NCI-H2029 (cell line): ENCODE measurements around the gene PAX9.

Experiments
- DNase-seq: peaks from one replicate; lab custom pipeline; 2025; lab: John Stamatoyannopoulos, UW

The PAX9 gene

DNA sequence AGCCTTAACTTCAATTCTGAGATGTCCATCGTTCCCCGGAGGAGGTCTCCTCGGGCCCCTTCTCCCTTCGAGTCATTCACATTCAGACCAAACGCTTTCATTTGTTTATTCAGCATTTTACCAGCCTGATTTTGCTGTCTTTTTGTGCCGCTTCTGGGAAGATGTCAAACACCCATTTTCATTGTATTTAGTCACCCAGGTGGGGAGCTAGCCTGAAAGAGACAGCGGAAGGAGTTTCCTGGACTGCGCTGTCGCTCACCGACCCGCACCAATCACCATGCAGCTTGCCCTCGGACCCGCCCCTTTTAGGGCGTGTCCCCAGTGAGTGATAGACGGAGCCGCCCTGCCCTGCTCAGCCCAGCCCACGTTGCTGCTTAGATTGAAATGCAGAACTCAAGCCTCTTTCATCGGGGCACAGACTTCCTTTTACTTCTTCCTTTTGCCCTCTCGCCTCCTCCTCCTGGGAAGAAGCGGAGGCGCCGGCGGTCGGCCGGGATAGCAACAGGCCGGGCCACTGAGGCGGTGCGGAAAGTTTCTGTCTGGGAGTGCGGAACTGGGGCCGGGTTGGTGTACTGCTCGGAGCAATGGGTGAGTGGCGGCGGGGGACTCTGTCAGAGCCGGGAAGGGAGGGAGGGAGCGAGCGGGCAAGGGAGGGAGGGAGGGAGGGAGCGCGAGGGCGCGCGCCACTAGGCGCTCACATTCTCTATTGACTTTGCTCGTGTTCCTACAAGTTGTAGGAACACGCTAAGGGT, at the start of gene PAX9:
Gene PAX9, plus strand, starts transcription at position 355 of the 752 bp plus-strand sequence. Its CDS starts 230 bp downstream, at position 585.
- DNase-seq = peak; percentile 97

DNA sequence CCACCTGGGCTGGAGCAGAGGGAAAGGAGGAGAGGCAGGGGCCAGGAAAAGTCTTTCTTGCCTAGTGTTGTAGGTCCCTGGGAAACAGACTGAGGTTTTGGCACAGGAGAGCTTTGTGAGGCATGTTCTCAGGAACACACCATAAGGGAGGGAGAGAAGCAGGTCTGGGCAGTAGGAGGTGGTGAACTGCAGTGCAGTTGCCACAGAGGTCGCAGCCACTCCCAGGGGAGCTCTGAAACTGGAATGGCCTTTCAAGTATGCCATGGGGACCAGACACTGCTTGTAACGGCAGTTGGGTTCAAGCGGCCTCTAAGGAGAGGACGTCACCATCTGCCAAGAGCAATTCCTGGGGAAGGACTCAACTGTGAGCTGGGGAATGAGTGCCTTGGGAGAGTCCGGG, 43.8 kb upstream of the PAX9 start:
- no peak for DNase-seq

DNA sequence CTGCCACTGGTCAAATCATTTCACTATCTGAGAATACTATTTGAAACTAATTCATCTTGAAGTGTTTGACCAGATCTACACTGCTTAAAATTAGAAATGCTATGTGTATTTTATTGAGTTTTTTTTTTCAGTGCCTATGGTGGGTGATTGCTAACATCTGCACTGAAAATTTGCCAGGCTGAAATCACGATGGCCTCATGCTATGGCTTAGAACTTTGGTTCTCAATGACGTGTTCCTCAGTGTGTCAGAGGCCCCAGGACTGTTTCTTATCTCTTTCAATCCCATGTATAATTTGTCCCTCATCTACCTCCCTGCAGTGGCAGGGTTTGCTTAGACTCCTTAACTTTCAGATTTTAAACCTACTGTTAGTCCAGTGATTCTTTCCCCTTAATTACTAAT, 43.0 kb upstream of the PAX9 start:
- no peak for DNase-seq

DNA sequence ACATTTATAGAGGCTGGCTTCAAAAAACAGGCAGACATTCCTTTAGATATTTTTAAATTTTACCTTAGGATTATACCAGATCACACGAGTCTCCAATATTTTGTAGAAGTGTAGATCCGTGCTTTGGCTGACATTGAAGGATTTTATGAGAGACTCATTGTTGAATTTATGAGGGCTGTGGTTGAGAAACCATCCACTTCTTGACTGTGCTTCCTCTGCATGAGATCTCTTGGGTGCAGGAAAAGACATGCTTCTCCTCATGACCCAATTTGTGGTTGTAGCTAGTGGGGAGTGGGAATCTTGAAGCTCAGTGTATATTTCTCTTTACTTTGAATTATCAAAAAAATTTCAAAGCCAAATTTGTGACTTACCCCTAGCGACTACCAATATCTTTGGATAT, 42.5 kb upstream of the PAX9 start:
- no peak for DNase-seq

DNA sequence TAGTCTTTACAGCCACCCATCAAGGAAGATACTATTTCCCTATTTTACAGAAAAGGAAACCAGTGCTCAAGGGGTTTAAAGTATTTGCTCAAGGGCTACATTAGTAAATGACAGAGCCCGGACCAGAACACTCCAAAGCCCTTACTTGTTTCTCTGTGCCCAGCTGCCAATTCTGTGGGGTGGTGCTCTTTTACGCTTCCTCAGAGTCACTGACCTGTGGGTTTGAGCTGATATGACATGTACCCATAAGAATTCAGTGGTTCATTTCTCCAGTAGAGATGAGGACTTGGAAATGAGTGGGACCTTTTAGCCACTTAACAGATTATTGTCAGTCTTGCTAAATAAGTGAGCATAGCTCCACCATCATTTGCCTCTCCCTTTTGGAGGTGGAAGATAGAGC, 41.8 kb upstream of the PAX9 start:
- DNase-seq = peak; percentile 13

DNA sequence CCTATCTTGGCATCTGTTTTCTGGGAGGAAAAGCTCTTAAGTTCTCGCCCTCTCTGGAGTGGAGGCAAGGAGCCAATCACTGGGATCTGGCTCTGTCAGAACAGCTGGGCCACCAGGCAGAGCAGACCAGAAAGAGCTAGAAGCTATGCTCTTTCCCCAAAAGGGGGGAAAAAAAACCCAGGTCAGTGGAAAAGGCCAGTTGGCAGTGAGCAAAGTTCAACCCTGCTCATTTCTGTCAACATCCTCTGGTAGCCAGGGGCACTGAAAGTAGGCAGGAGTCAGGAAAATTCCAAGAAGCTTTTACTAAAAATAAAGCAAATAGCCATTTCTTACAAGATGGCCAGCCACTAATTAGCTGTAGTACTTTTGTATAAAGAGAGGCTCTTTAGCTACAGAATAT, 36.6 kb upstream of the PAX9 start:
- no peak for DNase-seq

DNA sequence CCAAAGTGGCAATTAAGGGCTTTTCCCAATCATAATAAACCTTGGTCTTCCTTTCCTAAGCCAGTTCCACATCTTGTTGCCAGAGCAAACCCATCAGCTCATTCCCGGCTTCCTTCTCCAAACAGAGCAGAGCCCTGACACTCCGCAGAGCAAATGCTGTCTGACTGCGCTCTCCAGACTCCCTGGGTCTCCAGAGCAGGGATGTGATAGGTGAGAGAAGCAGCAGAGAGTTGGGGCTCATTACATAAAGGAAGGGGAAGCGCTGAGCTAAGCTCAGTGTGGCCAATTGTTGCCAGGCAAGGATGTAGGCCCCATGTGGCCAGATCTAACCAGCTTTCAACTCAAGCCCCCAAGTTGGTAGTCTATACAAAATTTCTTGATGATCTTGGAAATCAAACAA, 36.2 kb upstream of the PAX9 start:
- no peak for DNase-seq

DNA sequence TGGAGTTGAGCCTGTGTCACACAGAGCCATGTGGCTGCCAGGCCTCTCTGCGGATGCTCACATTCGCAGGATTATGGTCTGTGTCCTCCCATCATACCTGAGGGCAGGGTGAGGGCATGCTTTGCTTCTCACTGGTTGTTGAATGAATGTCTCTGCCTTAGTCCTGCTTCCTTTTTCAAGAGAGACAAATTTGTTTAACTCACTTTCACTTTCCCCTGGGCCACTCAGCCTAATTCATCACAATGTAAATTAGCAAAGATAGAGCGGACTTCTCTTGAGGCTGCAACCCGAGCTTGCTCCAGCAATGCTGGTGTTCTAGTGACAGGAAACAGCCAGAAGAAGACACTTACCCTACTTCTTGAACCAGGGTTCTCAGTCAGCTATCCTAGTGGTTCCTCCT, 35.5 kb upstream of the PAX9 start:
- DNase-seq = no peak

DNA sequence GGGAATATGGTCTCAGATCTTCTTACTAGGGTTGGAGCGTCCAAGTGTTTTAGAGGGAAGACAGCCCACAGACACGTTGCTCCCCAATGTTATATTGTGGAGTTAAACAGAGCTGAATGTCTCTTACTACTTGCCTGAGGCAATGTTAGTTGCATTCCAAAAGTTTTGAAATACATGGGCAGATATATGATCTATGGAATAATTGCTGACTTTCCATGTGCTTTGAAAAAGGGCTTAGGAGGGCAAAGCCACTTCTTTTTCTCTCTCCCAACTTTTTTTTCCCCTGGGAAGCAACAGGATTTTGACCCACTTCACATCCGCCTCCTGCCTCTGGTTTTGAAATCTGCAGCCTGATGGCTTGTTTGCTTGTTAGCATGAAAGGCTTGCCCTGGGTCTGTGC, 33.7 kb upstream of the PAX9 start:
- no peak for DNase-seq

DNA sequence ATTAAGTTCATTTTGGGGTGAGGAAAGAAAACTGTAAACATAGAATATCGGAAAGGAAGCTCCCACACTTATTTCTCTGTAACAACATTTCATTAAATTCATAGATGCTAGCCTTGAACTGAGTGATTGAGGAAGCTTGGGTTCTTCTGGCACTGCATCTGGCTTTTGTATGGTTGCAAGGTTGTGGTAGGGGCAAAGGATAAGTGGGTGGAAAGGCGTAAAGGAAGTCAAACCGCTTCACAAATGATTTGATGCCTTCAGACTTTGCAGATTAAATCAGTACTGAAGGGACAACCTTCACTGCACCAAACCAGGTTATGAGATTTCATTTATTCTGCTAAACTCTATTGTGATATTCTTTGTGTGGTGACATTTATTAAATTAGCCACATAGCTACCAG, 28.1 kb upstream of the PAX9 start:
- no peak for DNase-seq

DNA sequence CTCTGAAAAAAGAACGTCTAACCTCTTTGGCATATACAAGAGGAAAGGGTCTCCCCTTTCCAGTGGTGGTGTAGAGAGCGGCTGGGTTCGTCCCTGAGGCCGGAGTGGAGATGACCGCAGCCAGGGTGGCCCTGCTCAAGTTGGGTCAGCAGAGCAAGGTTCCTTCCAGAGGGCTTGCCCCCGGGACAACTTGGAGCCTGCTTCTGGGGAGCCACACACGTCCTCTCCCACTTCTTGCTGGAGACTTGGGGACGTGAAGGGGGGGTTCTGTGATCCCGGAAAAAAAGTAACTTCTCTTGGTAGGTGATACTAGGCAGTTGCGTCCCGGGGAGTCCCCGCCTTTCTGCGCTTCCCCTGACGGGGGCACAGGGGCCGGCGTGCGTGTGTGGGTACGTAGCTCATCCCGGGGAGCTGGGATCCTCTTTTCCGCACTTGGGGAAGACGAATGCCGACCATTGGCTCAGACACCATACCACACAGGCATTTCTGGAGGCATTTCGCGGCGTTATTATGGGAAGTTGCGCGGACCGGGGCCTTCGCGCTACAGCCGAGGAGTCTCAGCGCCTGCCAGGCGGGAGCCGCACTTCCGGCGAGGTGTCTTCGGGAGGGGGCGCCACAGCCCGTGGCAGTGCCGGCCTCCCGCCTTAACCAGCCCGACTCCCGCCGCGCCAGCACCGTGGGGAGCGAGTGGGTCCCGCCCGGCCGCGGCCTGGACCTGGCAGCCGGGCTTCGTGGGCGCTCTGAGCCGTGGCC, 14.8 kb upstream of the PAX9 start:
- peak; percentile 25 for DNase-seq

DNA sequence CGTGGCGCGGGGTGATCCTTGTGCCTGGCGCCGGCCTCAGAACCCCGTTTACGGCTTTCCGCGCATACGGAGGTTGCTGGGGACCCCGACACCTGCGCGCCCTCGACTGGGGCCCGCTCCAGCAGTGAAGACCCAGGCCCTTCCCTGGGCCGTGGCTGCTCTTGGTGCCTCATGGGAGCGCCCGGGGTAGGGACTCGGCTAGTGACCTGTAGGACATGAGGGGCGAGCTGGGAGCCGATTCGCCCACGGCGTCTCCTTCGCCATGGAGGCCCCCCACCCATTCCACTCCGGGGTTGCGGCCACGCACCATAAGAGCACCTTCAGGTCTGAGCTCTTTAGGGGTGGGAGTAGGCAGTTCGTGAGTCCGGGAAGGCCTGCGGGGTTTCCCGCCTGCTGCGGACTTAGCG, 14.2 kb upstream of the PAX9 start:
- DNase-seq = no peak

DNA sequence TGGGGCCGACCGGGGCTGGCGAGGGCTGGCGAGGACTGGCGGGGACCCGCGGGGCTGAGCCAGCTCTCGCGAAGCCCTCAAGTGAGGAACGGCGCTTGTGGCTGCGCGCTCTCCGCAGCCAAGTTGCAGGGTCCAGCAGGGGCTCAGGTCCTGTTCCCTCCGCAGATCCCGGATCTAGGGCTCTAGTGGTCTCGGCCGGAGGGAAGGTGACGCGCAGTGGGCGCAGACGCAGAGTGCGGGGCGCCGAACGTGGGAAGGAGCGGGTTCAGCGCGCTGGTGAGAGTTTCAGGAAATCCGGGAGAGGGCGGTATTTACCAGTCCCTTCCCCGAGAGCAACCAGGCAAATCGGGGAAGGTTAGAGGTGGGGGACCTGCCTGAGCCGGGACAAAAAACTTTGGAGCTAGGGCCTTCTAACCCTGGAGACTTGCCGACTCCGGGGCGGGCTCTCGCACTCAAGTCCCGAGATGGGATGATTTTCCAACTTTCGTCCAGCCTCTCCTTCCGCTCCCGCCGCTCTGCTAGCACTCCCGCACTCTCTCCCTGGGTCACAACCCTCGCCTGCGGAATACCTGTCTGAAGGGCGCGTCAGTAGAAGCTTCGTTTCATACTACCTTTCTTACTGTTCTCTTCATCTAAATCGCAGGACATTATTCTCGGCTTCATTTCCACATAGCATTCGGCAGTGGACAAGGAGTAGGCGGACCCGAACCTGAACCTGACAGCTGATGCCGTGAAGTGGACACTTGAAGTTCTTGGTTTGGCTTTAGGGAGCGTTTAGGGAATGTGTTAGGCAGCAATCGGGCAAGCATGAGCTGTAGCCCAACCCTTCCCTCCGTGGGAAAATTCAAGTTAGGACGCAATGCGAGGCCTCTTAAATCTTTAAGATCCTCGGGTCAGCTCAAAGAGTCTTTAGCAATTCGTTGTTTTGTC, 13.6 kb upstream of the PAX9 start:
- peak; percentile 51 for DNase-seq

DNA sequence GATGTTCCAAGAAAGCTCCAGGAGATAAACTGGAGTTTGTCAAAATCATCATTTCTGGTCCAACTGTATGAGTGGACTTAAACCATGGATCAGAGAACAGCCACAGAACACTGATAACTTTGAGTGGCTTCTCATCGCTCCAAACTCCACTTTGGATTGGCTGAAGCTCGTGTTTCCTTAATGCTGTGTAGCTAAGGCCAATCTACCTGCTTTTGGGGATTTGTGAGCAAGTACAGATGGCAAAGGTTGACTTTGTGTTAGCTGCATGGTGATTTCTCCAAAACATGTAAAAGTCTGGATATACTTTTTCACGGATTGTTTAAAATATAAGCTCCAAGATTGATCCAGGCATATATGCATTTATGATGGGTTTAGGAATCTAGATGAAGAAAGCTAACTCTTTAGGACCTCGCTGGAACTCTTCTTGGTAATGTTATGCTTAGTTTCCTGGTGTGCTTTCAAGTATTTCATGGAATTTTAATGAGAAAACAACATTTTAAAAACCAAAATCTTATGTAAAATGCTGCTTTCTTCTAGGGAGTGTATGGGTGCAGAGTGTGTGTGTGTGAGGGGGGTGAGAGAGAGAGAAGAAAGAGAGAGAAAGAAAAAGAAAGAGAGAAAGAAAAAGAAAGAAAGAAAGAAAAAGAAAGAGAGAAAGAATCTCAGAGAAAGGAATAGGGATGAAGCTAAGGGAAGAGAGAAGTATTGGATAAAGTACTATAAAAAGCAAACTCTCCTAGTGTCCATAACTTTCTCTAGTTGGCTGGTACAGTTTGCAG, 11.6 kb upstream of the PAX9 start:
- DNase-seq = no peak

DNA sequence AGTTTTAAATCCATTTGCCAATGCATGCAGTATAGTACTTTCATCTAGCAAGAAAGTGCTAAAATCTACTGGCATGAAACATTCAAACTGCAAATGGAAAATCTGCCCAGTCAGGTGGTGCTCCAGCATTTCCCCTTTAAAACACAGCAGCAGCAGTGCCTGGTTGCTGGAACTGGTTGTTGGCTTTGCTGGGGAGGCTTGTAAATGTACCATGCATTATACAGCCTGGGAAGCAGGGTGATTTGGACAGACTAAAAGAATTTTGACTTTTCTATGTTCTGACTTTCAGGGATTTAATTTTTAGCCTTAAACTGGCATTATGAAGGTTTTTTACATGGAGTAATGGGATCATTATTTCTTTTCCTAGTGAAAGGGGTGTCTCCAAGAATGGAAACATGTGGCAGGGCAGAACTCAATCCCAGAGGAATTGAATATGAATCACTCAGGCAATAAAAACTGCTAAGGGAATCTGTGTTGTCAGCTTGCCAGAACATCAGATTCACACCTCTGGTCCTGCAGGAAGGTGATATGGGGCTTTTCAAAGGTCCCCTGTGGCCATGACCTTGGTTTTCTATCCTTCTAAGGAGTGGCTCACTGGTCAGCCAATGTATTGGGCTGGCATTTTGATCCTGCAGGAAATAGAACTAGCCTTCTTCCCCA, 9.0 kb upstream of the PAX9 start:
- DNase-seq = no peak

DNA sequence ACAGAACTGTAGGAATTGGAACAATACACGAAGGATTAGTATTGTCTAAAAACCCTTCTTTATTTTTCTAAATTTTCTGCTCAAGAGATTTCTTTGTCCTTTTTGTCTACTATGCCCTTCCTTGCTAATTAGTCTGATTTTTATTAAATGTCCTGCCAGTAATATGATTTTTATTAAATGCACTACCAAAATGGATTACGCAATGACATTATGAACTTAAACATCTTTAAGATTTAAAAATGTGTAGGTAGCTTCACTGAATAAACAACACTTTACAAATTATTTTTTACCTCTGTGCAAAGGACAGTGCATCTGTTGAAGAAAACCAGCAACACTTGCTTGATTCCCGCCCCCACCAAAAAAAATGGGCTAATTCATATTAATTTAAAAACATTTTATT, 8.2 kb upstream of the PAX9 start:
- DNase-seq = no peak

DNA sequence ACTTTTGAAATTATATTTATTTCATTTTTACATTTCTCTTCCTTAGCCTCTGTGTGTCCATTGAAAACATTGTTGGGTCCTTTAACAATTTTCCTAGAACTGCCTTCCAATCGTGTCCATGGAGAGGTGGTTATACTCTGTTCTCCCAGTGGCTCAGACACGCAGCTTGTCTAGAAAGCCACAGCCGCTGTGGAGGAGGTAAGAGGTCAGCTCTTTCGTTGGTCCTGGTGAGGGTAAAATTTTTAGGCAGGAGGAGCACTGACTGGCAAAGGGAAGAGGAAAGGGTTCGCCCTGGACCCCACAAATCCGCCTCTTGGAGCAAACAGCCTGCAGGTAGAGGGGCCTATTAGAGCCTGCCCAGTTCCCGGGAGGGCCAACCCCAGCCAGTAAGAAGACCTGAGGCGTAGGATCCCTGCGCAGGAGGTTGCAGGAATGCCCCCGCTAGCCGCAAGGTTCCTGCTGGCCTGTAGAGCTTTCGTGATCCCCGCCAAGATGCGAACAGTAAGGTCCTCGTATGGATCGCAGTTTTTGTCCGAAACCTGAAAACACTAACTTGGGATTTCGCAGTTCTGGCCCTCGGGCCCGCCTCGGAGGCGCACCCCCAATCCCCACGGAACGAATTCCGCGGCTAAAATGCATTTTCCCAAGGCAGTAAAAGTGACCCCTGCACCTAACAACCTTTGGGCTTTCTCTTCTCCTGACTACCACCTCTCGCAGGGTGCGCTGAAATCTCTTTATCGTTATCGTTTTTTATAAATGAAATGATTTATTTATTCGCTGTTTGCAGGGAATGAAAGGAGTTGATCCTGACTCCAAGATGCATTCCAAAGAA, 7.5 kb upstream of the PAX9 start:
- no peak for DNase-seq

DNA sequence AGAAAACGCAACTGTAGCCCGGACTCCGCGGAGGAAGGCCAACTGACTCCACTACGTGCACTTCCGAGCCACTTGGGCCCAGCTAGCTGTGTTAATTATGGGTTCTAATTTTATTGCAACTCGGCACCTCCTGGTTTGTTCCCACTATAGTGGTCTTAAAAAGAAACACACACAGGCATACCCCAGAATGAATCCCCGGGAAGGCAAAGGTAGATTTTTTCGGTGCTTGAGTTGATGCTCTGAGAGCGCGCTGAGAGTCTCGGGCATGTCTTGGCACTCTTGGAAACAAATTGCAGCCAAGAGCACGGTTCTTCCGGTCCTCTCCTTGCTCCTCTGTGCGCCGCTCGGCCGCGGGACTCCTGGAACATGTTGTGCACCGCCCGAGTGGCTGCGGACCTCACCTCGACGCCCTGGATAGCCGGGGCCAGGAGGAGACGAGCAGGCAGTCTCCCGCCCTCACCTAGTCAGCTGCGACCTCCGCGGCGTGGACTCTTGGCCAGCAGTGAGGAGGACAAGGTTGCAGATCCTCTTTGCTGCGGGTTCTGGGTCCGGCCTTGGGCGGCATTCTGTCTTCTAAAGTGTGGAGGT, 6.8 kb upstream of the PAX9 start:
- DNase-seq = no peak

DNA sequence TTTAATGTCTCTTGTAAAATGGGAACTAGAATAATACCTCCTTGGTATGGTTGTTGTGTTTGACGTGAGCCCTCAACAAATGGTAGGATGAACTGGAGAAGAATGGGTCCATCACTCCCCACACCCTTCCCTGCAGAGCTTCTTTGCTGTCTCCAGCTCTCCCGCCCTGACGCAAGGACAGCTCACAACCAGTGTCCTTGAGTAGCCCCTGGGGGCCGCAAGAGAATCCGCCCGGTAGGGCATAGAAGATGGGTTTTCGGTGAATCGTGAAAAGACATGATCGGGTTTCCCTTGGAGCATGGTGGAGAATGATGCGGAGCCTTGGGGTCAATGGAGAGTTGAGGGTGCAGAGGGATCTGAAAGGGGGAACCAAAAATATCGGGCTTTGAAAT, 6.1 kb upstream of the PAX9 start:
- no peak for DNase-seq
